ENCODE results near the gene SEMA6B.
A peak's percentile ranks its signal among the peaks of the same experiment; 100 is the strongest.

The SEMA6B gene

GRCh38 chr19:4559569-4559968 lies at the start of gene SEMA6B:
Gene SEMA6B (minus strand): TSS chr19:4559684. CDS start chr19:4558457, 1,227 bp downstream.
- no peak within 1 kb of the TSS for H3K4me3 ChIP-seq (ENCODE audit: low read depth, low read length)
- H3K27ac ChIP-seq (ENCODE audit: low read depth, low read length): no peak within 1 kb of the TSS

DNA sequence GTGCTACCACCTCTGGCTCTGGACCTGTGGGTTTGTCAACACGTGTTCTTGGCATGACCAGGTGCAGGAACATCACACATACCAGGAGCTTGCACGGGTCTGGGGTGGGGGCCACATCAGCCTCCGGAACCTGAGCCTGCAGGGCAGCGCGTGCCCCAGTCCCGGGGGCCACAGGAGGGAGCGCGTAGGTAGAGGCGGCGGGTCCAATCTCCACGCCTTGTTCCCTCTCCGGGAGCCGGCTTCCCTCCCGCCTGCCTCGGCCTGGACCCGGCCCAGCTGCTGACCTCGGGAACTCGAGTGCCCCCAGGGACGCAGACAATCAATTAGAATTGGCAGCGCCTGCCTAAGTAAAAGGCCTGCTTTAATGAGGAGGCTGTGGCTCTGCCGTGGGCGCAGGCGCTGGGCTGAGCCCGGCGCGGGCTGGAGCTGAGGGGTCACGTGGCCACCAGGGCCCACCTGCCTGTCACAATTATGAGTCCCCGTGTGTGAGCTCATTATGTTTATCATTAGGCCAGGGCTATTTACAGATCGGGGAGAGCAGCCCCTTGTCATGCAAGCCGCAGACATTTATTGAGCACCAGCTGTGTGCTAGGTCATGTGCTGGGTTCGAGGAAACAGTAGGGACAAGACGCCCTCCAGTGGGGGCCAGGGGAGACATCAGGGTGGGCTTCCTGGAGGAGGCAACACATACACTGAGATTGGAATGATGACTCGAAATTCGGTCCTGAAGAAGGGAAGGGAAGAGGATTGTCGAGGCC lies 47.6 kb upstream of the SEMA6B start:
- H3K9ac ChIP-seq (ENCODE audit: low read depth, low read length): no peak overlapping the region
- H3K4me1 ChIP-seq (ENCODE audit: control insufficient read depth, insufficient read depth, low read length): peaks cover 3% of the 10 kb centered on the region; the same call in 1 of the 2 replicates

More at GRCh38 chr19:4559569-4559968, at the start of gene SEMA6B:
- Histone ChIP-seq H3K4me1 (ENCODE audit: control insufficient read depth, insufficient read depth, low read length) (no peaks in the 10 kb centered on the region), H3K36me3 (ENCODE audit: control insufficient read depth, insufficient read depth, low read length) (peaks cover 15% of the 10 kb centered on the region), H3K9me3 (ENCODE audit: control insufficient read depth, insufficient read depth, low read length) (no peaks in the 10 kb centered on the region), H3K9ac (ENCODE audit: low read depth, low read length) (no peak within 1 kb of the TSS), H3K27me3 (ENCODE audit: control insufficient read depth, insufficient read depth, low read length) (no peaks in the 10 kb centered on the region)

GRCh38 chr19:4606181-4606580 lies 46.7 kb upstream of the SEMA6B start:
- H3K27me3 ChIP-seq (ENCODE audit: control insufficient read depth, insufficient read depth, low read length): no peaks in the 10 kb centered on the region
- H3K4me1 ChIP-seq (ENCODE audit: control insufficient read depth, insufficient read depth, low read length): peaks cover 3% of the 10 kb centered on the region; the same call in 1 of the 2 replicates
- H3K27ac ChIP-seq (ENCODE audit: low read depth, low read length): no peak overlapping the region
- no peak overlapping the region for H3K4me3 ChIP-seq (ENCODE audit: low read depth, low read length)
- H3K9me3 ChIP-seq (ENCODE audit: control insufficient read depth, insufficient read depth, low read length): no peaks in the 10 kb centered on the region
- H3K9ac ChIP-seq (ENCODE audit: low read depth, low read length): no peak overlapping the region
- H3K36me3 ChIP-seq (ENCODE audit: control insufficient read depth, insufficient read depth, low read length): no peaks in the 10 kb centered on the region

More for the DNA sequence above, 47.6 kb upstream of the SEMA6B start:
- Histone ChIP-seq H3K36me3 (ENCODE audit: control insufficient read depth, insufficient read depth, low read length) (no peaks in the 10 kb centered on the region), H3K4me3 (ENCODE audit: low read depth, low read length) (peak overlapping the region; percentile 44), H3K9me3 (ENCODE audit: control insufficient read depth, insufficient read depth, low read length) (no peaks in the 10 kb centered on the region), H3K27me3 (ENCODE audit: control insufficient read depth, insufficient read depth, low read length) (no peaks in the 10 kb centered on the region), H3K27ac (ENCODE audit: low read depth, low read length) (no peak overlapping the region)

DNA sequence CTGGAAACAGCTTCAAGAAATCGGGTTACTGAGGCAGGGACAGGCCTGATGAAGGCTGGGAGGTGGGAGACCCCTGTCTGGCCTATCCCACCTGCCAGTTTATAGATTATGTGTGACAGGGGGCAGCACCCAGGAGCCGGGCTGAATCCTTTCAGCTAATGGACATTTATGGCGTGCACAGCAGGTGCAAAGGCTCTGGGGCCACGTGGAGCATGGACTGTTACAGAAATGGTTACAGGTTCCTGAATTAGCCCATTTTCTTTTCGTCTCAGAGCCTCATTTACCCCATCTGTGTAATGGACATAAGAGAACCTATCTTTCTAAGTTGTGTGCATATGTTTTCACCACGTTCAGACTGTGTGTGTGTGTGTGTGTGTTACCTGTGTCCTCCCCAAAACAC lies 45.4 kb upstream of the SEMA6B start:
- Histone ChIP-seq H3K27ac (ENCODE audit: low read depth, low read length) (no peak overlapping the region), H3K4me3 (ENCODE audit: low read depth, low read length) (no peak overlapping the region), H3K9ac (ENCODE audit: low read depth, low read length) (no peak overlapping the region), H3K36me3 (ENCODE audit: control insufficient read depth, insufficient read depth, low read length) (no peaks in the 10 kb centered on the region), H3K9me3 (ENCODE audit: control insufficient read depth, insufficient read depth, low read length) (no peaks in the 10 kb centered on the region), H3K4me1 (ENCODE audit: control insufficient read depth, insufficient read depth, low read length) (no peaks in the 10 kb centered on the region), H3K27me3 (ENCODE audit: control insufficient read depth, insufficient read depth, low read length) (no peaks in the 10 kb centered on the region)

- no peak overlapping the region for H3K27ac ChIP-seq (ENCODE audit: low read depth, low read length)
- no peaks in the 10 kb centered on the region for H3K36me3 ChIP-seq (ENCODE audit: control insufficient read depth, insufficient read depth, low read length)
- no peaks in the 10 kb centered on the region for H3K9me3 ChIP-seq (ENCODE audit: control insufficient read depth, insufficient read depth, low read length)
- no peak overlapping the region for H3K4me3 ChIP-seq (ENCODE audit: low read depth, low read length)
- peaks cover 8% of the 10 kb centered on the region for H3K27me3 ChIP-seq (ENCODE audit: control insufficient read depth, insufficient read depth, low read length)
- no peaks in the 10 kb centered on the region for H3K4me1 ChIP-seq (ENCODE audit: control insufficient read depth, insufficient read depth, low read length)
- no peak overlapping the region for H3K9ac ChIP-seq (ENCODE audit: low read depth, low read length)
These were observed 43.4 kb upstream of the SEMA6B start for GRCh38 chr19:4602915-4603314.

DNA sequence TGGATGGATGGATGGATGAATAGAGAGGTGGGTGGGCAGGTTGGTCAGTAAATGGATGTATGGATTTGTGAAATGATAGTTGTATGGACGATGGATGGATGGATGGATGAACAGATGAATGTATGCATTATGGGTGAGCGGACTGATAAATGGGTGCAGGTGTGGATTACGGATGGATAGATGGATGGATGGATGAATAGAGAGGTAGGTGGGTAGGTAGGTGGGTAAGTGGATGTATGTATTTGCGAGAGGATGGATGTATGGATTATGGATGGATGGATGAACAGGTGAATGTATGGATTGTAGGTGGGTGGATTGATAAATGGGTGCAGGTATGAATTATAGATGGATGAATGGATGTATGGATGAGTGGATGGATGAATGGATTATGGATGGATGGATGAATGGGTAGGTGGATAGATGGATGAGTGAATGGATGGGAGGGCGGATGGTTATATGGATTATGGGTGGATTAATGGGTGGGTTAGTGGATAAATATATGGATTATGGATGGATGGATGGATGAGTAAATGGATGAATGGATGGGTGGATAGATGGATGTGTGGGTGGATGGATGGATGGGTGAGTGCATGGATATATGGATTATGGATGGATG lies 42.8 kb upstream of the SEMA6B start:
- no peaks in the 10 kb centered on the region for H3K4me1 ChIP-seq (ENCODE audit: control insufficient read depth, insufficient read depth, low read length)
- H3K9ac ChIP-seq (ENCODE audit: low read depth, low read length): no peak overlapping the region
- no peaks in the 10 kb centered on the region for H3K9me3 ChIP-seq (ENCODE audit: control insufficient read depth, insufficient read depth, low read length)
- H3K27ac ChIP-seq (ENCODE audit: low read depth, low read length): no peak overlapping the region
- peaks cover 8% of the 10 kb centered on the region for H3K27me3 ChIP-seq (ENCODE audit: control insufficient read depth, insufficient read depth, low read length)
- no peak overlapping the region for H3K4me3 ChIP-seq (ENCODE audit: low read depth, low read length)
- H3K36me3 ChIP-seq (ENCODE audit: control insufficient read depth, insufficient read depth, low read length): no peaks in the 10 kb centered on the region

DNA sequence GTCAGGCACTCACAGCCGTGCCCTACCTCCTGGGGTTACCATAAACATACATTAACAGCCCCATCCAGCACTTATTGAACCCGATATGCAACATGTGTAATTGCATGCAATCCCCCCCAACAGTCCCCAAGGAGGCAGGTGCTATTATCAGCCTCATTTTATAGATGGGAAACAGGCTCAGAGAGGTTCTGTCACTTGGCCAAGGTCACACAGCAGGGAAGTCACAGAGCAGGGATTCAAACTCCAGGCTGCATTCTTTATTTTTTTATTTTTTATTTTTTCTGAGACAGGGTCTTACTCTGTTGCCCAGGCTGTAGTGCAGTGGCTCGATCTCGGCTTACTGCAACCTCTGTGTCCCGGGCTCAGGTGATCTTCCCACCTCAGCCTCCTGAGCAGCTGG lies 41.4 kb upstream of the SEMA6B start:
- Histone ChIP-seq H3K4me3 (ENCODE audit: low read depth, low read length) (no peak overlapping the region), H3K9me3 (ENCODE audit: control insufficient read depth, insufficient read depth, low read length) (no peaks in the 10 kb centered on the region), H3K27ac (ENCODE audit: low read depth, low read length) (no peak overlapping the region), H3K4me1 (ENCODE audit: control insufficient read depth, insufficient read depth, low read length) (no peaks in the 10 kb centered on the region), H3K27me3 (ENCODE audit: control insufficient read depth, insufficient read depth, low read length) (peaks cover 8% of the 10 kb centered on the region), H3K36me3 (ENCODE audit: control insufficient read depth, insufficient read depth, low read length) (no peaks in the 10 kb centered on the region), H3K9ac (ENCODE audit: low read depth, low read length) (no peak overlapping the region)

GRCh38 chr19:4600082-4600481 lies 40.6 kb upstream of the SEMA6B start:
- no peak overlapping the region for H3K4me3 ChIP-seq (ENCODE audit: low read depth, low read length)
- H3K9me3 ChIP-seq (ENCODE audit: control insufficient read depth, insufficient read depth, low read length): no peaks in the 10 kb centered on the region
- H3K4me1 ChIP-seq (ENCODE audit: control insufficient read depth, insufficient read depth, low read length): no peaks in the 10 kb centered on the region
- no peak overlapping the region for H3K27ac ChIP-seq (ENCODE audit: low read depth, low read length)
- peaks cover 8% of the 10 kb centered on the region for H3K27me3 ChIP-seq (ENCODE audit: control insufficient read depth, insufficient read depth, low read length)
- H3K9ac ChIP-seq (ENCODE audit: low read depth, low read length): no peak overlapping the region
- no peaks in the 10 kb centered on the region for H3K36me3 ChIP-seq (ENCODE audit: control insufficient read depth, insufficient read depth, low read length)

DNA sequence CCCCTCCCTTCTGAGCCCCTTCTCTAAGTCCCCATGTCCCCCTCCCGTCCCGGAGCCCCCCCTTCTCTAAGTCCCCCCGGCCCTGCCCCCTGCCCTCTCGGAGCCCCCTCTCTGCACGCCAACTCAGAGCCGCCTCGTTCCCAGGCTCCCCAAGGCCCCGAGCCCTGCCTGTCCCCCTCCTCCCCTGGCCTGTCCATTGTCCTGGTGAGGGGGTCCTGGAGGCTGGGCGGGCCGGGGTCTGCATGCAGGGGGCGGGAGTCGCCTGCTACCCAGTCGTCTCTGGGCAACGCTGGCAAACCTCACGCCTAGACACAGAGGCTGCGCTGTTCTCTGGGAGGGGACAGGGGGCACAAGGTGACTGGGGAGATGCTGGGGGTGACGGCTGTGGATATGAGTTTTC lies 39.2 kb upstream of the SEMA6B start:
- Histone ChIP-seq H3K27me3 (ENCODE audit: control insufficient read depth, insufficient read depth, low read length) (peaks cover 8% of the 10 kb centered on the region), H3K9me3 (ENCODE audit: control insufficient read depth, insufficient read depth, low read length) (no peaks in the 10 kb centered on the region), H3K36me3 (ENCODE audit: control insufficient read depth, insufficient read depth, low read length) (no peaks in the 10 kb centered on the region), H3K9ac (ENCODE audit: low read depth, low read length) (no peak overlapping the region), H3K27ac (ENCODE audit: low read depth, low read length) (no peak overlapping the region), H3K4me3 (ENCODE audit: low read depth, low read length) (peak overlapping the region; percentile 74), H3K4me1 (ENCODE audit: control insufficient read depth, insufficient read depth, low read length) (no peaks in the 10 kb centered on the region)

DNA sequence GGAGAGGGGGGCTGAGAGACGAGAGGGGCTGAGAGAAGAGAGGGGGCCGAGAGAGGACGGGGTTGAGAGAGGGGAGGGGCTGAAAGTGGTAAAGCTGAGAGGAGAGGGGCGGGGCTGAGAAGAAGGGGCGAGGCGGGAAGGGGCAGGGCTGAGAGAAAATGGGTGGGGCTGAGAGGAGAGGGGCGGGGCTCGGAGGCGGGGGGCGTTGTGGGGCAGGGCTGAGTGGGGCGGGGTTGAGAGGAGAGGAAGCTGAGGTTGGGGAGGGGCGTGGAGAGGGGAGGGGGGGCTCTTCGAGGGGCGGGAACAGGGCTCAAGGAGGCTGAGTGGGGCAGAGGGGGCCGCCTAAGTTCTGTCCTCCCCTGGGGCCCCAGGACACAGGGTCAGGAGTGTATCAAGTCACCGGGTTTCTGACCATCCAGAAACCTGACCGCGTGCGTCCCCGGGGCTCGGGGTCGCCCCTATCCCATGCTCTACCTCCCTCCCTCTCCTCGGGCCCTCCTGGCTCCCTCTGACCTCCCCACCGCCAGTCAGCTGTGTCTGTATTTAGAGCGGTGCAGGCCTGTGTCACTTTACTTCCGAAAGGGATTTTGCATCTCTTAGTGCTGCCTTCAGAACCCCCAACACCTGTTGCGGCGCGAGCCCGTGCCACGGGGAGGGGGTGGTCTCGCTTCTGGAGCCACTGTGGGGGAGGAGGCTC lies 38.6 kb upstream of the SEMA6B start:
- no peak overlapping the region for H3K9ac ChIP-seq (ENCODE audit: low read depth, low read length)

More for the DNA sequence above, 38.6 kb upstream of the SEMA6B start:
- Histone ChIP-seq H3K36me3 (ENCODE audit: control insufficient read depth, insufficient read depth, low read length) (no peaks in the 10 kb centered on the region), H3K27ac (ENCODE audit: low read depth, low read length) (no peak overlapping the region), H3K27me3 (ENCODE audit: control insufficient read depth, insufficient read depth, low read length) (peaks cover 8% of the 10 kb centered on the region), H3K4me3 (ENCODE audit: low read depth, low read length) (peak overlapping the region; percentile 74), H3K4me1 (ENCODE audit: control insufficient read depth, insufficient read depth, low read length) (no peaks in the 10 kb centered on the region), H3K9me3 (ENCODE audit: control insufficient read depth, insufficient read depth, low read length) (no peaks in the 10 kb centered on the region)

Data from HUES48 (cell line).